Subcutaneous adipose tissue (tissue), 4 donors: Measurements from ENCODE around the gene CDH2. TPM values are rescaled to one million over a fixed set of nuclear protein-coding genes. Genes with fewer than 3 reads are reported as not detected.

Experiments used
- total RNA-seq, 4 donors: library from RNA; depleted of rRNA; stranded (reverse); fragments of >200 nt; gene quantifications; one replicate each; pipeline ENCODE4 v1.1.0, GENCODE V29; 2016
- TF ChIP-seq, protein P1 (sequence below): fragments of 450-650 bp; IDR thresholded peaks from one replicate; pipeline ENCODE4 v1.5.1; 2016; ENCODE audit warnings: low read depth, mild to moderate bottlenecking, control low read depth, antibody characterized with exemption, moderate library complexity

CDH2 gene
- total RNA-seq, 4 donors from 2014 or later: 0.22 to 0.49 TPM; not detected in 2

DNA sequence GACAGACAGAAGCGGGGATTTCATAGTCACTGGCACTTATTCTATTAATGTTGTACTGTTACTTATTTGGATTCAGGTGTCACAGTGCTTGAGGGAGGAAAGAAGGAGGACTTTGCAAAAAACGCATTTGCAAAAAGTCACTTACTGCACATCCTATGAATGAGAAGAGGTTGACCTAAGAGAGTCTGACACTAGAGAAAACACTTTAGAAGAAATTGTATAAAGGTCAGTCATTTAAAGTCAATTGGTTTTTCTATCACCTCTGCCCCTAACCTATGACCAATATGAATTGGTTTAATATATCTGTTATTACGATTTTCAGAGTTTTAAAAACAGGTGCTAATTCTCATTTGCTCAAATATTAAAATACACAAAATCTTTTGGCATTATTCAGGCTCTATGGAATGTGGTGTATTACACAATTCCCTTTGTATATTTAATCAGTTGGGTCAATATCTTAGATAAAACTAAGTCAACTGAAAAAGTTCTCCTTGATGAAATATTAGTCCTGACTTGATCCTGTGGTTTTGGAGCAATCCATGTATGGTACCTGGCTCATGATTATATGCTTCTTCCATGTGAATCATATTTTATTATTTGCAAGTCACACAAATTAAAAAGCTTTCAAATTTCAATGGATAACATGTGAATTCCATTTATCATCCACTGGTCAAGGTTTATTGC is 157.4 kb downstream of the CDH2 start:
- TF ChIP-seq, protein P1, sequence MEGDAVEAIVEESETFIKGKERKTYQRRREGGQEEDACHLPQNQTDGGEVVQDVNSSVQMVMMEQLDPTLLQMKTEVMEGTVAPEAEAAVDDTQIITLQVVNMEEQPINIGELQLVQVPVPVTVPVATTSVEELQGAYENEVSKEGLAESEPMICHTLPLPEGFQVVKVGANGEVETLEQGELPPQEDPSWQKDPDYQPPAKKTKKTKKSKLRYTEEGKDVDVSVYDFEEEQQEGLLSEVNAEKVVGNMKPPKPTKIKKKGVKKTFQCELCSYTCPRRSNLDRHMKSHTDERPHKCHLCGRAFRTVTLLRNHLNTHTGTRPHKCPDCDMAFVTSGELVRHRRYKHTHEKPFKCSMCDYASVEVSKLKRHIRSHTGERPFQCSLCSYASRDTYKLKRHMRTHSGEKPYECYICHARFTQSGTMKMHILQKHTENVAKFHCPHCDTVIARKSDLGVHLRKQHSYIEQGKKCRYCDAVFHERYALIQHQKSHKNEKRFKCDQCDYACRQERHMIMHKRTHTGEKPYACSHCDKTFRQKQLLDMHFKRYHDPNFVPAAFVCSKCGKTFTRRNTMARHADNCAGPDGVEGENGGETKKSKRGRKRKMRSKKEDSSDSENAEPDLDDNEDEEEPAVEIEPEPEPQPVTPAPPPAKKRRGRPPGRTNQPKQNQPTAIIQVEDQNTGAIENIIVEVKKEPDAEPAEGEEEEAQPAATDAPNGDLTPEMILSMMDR: no peak

DNA sequence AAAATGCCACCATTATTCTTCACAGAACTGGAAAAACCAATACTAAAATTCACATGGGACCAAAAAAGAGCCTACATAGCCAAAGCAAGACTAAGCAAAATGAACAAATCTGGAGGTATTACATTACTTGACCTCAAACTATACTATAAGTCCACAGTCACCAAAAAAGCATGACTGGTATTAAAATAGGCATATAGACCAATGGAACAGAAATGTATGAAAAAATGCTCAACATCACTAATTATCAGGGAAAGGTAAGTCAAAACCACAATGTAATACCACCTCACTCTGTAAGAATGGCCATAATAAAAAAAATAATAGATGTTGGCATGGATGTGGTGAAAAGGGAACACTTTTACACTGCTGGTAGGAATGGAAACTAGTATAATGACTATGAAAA is 158.6 kb downstream of the CDH2 start:
- TF ChIP-seq, protein P1: no peak

DNA sequence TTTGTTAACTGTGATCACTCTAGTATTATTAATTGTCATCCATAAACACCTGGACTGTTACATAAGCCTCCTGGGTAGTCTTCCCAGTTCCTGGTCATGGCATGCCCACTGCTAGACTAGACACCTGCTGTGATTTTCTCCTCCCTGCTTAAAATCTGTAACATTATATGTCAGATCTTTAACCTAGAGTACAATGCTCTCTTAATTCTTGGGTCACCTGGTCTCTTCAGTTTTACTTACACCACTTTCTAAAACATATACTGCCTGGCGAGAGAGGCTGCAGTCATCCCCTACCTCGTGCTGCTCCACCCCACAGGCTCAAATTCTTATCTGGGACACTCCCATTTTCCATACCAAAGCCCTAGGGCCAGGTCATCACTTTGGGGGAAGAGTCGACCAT is 161.3 kb downstream of the CDH2 start:
- TF ChIP-seq, protein P1: no peak

DNA sequence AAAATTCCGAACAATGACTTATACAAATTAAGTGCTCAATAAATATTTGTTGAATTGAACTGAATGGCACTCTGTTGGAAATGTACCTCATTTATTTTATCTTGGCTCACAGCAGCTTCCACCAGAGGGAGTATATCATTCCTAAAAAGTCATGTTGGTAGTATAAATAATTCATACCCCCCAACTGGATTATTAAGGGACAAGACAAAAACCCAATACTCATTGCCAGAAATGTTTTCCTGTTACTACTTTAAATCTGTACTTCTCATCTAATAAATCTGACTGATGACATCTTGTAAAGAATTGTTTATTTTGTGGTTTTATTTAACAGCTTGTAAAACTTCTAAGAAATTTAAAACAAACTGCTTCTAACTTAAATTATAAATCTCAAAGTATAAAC is 163.9 kb downstream of the CDH2 start:
- TF ChIP-seq, protein P1: no peak

DNA sequence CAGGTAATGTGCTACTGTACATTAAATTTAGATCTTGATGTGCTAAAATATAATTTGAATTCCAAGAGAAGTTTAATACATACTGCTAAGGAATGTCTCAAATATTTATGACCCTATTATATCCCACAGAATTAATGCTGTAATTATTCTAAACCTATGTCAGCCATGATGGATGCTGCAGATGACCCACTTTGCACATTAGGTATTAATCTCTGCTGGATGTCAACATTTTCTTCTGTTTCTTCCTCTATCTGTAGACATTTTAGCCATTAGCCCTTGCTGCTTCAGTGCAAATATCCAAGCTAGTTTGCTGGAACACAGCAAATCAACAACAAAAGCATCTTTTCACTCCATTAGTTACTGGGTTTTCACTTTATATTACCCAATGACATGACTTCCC is 164.6 kb downstream of the CDH2 start:
- TF ChIP-seq, protein P1: no peak

DNA sequence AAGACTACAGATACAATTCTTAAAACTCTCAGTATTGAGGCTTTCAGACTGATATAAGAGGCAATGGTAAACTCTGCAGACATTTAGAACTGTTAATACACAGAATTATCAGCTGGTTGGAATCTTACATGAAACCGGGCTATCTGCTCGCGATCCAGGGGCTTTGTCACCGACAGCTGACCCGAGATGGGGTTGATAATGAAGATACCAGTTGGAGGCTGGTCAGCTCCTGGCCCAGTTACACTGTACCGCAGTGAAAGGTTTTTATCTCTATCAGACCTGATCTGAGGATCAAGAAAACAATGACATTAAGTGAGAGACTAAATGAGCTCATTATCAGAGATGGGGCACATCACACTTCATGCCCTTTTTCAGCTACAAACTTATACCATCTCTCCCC is 167.3 kb downstream of the CDH2 start:
- TF ChIP-seq, protein P1: no peak

DNA sequence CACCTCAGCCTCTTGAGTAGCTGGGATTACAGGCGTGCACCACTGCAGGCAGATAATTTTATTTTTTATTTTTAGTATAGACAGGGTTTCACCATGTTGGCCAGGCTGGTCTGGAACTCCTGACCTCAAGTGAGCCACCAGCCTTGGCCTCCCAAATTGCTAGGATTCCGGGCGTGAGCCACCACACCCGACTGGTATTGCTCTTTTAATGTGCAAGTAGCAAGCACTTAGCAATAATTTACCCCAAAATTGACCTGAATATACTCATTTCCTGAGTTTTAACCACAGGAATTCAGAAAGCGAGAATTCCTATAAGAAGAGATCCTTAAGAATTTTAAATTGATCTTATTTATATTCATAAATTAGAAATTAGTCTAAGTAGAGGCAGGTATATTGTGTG is 169.1 kb downstream of the CDH2 start:
- TF ChIP-seq, protein P1: no peak
